Activated naive CD8-positive, alpha-beta T cell (primary cell): ENCODE results near the gene PIK3C2G.
"Not testable (repeated sequence)": the region's sequence is repeated elsewhere in the genome, so short reads cannot be mapped to it uniquely, and the experiment has no call there.

Experiments
- H3K27ac Mint-ChIP-seq: one replicate; pipeline ENCODE4 v1.8.0; 2021; ENCODE audit warnings: mixed read lengths
- H3K27me3 Mint-ChIP-seq: one replicate; pipeline ENCODE4 v1.8.0; 2021; ENCODE audit warnings: mixed read lengths
- H3K36me3 Mint-ChIP-seq: one replicate; pipeline ENCODE4 v1.8.0; 2021; ENCODE audit warnings: mixed read lengths
- H3K4me1 Mint-ChIP-seq: one replicate; pipeline ENCODE4 v1.8.0; 2021; ENCODE audit warnings: low read depth, mixed read lengths
- H3K4me3 Mint-ChIP-seq: one replicate; pipeline ENCODE4 v1.8.0; 2021; ENCODE audit warnings: mild to moderate bottlenecking, mixed read lengths
- H3K9me3 Mint-ChIP-seq: one replicate; pipeline ENCODE4 v1.8.0; 2021; ENCODE audit warnings: low read depth, mixed read lengths

PIK3C2G gene

DNA sequence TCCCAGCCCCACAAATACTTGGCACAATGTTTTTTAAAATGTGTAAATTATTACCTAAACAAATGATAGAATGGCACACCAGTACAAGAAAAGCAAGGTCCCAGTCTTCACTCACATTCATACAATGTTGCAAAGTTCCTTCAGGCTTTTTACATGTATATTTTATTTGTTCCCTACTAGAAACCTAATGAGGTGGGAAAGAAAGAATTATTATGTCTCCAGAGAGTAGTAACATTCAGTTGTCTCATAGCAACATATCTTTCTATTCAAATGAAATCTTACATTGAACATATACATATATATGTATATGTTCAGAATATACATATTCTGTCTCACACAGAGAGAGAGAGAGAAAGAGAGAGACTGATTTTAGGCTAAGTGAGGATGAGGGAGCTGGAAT, 391.3 kb downstream of the PIK3C2G start:
- Mint-ChIP-seq H3K4me1 (no peaks in the 10 kb centered on the region), H3K27ac (no peak overlapping the region), H3K4me3 (no peak overlapping the region), H3K9me3 (peaks cover 18% of the 10 kb centered on the region), H3K27me3 (no peaks in the 10 kb centered on the region), H3K36me3 (no peaks in the 10 kb centered on the region)

DNA sequence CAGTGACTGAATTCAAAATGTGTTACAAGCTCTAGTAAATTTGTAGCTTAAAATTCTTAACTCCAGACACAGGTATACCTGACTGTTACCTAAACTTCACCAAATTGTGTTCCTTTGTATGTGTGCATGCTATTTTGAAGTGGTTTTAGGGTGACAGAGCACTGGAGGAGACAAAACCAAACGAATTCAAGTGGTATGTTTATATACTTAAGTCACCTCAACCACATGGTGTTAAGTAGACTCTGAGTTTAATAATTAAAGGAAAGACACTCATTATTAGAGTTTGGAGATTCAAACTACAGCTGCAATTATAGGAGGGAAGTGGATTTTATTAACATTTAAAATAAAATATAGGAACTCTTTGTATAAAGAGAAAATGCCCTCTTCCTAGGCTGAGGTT, 392.1 kb downstream of the PIK3C2G start:
- Mint-ChIP-seq H3K27me3 (no peaks in the 10 kb centered on the region), H3K27ac (no peak overlapping the region), H3K36me3 (no peaks in the 10 kb centered on the region), H3K4me1 (no peaks in the 10 kb centered on the region), H3K4me3 (no peak overlapping the region), H3K9me3 (peaks cover 18% of the 10 kb centered on the region)

DNA sequence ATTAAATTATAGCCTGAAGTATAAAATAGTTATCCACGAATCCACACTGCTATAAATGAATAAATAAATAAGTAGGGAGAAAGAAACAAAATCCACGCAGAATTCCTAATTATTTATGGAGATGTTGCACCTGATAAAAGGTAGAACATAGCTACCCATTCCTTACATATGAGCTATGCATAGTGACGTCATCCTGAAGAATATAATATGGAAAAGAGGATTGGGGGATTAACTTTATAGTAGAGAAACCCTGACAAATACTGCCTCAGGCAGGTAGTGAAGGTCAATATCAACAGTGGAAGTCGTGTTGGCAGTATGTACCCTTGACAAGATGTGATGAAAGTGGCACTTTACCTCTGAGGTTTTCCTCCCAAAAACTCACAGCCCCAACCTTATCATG, 394.0 kb downstream of the PIK3C2G start:
- Mint-ChIP-seq H3K27me3 (no peaks in the 10 kb centered on the region), H3K27ac (no peak overlapping the region)

DNA sequence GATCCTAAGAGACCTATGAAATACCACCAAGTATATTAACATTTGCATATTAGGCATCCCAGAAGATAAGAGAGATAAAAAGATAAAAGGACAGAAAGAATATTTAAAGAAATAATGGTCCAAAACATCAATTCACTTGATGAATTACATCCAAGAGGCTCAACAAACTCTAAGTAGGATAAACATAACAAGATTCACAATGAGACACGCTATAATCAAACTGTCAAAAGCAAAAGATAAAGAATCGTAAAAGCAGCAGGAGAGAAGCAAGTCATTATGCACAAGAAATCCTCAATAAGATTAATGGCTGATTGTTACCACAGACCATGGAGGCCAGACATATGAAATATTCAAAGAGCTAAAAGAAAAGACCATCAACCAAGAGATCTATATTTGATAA, 396.9 kb downstream of the PIK3C2G start:
- Mint-ChIP-seq H3K27me3 (no peaks in the 10 kb centered on the region), H3K27ac (no peak overlapping the region), H3K4me1 (no peaks in the 10 kb centered on the region), H3K36me3 (no peaks in the 10 kb centered on the region), H3K9me3 (peaks cover 31% of the 10 kb centered on the region), H3K4me3 (no peak overlapping the region)

More for the DNA sequence above, 394.0 kb downstream of the PIK3C2G start:
- Mint-ChIP-seq H3K4me1 (no peaks in the 10 kb centered on the region), H3K9me3 (peaks cover 20% of the 10 kb centered on the region), H3K4me3 (no peak overlapping the region), H3K36me3 (no peaks in the 10 kb centered on the region)

DNA sequence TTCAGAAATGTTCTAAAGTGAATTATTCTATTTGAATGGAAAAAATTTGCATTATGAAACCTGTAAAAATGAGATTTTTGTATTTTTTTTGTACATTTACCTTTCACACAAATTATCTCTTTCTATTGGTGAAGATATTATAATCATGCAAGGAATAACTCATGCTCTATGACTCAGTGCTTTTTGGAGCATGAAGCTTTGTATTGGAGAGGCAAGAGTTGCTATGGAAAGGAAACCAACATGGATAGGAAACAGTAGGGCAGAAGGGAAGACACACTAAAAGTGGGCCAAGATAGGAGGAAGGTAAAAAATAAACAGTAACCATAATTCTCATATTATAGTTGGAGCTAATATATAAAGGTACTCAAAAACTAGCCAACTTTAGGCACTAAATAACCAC, 397.5 kb downstream of the PIK3C2G start:
- Mint-ChIP-seq H3K4me3 (no peak overlapping the region), H3K27me3 (no peaks in the 10 kb centered on the region), H3K27ac (no peak overlapping the region), H3K9me3 (peaks cover 30% of the 10 kb centered on the region), H3K4me1 (no peaks in the 10 kb centered on the region), H3K36me3 (no peaks in the 10 kb centered on the region)

DNA sequence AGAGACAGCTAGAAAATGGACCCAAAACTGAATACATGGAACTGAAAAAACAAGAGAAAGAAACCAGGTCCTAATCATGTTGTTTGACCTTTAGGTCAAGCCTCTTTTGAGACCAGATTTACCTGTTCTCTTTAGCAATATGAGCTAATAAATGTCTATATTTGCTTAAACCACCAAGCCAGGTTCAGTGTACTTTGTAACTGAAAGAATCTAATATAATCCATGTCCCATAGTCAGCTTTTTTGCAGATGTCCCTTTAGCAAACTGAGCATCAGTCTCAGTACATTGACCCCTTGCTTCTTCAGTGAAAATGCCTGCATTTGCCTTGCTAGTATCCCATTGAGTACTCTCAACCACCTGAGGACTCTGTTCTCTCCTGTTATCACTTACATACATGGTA, 414.8 kb downstream of the PIK3C2G start:
- H3K4me3 Mint-ChIP-seq = no peak overlapping the region
- no peaks in the 10 kb centered on the region for H3K27me3 Mint-ChIP-seq
- peaks cover 12% of the 10 kb centered on the region for H3K9me3 Mint-ChIP-seq
- H3K27ac Mint-ChIP-seq = no peak overlapping the region
- no peaks in the 10 kb centered on the region for H3K4me1 Mint-ChIP-seq
- no peaks in the 10 kb centered on the region for H3K36me3 Mint-ChIP-seq

DNA sequence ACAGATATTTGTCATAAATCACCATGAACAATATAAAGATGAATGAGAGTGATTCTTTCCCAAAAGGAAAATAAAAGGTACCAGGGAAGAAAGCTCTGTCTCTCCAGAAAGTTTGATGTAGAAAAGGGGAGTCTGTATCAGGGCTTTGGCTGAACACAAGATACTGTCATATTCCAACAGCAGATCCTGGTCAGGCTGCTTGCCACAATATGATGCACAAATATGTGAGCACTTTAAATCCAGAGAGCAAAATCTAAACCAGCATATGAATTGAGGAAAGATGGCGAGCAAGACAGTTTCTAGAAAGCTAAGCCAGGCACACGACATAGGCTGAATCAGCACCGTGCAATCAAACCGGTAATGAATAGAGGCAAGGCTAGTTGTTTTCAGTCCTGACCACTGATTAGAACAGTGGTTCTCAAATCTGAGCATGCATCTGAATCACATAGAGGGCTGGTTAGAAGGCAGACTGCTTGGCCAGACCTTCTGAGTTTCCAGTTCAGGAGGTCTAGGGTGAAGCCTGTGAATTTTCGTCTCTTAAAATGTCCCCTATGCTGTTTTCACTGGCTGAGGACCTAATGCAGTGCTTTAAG, 415.8 kb downstream of the PIK3C2G start:
- H3K36me3 Mint-ChIP-seq = no peaks in the 10 kb centered on the region
- peaks cover 12% of the 10 kb centered on the region for H3K9me3 Mint-ChIP-seq
- no peaks in the 10 kb centered on the region for H3K4me1 Mint-ChIP-seq
- no peak overlapping the region for H3K4me3 Mint-ChIP-seq
- H3K27me3 Mint-ChIP-seq = no peaks in the 10 kb centered on the region
- no peak overlapping the region for H3K27ac Mint-ChIP-seq

DNA sequence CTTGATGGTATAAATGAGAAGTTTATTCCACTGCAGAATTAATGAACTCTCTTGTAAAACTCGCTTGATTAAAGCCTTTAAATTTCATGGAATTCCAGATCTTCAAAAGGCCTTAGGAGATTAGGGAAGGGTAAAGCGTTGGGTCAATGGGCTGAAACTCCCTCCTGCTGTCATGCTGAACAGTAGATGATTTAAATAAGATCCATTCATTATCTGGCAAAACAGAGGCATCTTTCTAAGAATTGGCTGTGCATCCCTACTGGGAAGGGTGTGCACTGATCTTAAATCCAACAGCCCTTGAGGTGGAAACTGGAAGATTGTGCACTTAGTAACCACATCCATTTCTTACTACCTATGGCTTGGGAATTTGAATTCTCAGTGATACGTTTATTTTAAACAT, 420.5 kb downstream of the PIK3C2G start:
- Mint-ChIP-seq H3K4me3 (no peak overlapping the region), H3K4me1 (no peaks in the 10 kb centered on the region), H3K9me3 (peaks cover 6% of the 10 kb centered on the region), H3K27me3 (no peaks in the 10 kb centered on the region), H3K27ac (no peak overlapping the region), H3K36me3 (no peaks in the 10 kb centered on the region)

DNA sequence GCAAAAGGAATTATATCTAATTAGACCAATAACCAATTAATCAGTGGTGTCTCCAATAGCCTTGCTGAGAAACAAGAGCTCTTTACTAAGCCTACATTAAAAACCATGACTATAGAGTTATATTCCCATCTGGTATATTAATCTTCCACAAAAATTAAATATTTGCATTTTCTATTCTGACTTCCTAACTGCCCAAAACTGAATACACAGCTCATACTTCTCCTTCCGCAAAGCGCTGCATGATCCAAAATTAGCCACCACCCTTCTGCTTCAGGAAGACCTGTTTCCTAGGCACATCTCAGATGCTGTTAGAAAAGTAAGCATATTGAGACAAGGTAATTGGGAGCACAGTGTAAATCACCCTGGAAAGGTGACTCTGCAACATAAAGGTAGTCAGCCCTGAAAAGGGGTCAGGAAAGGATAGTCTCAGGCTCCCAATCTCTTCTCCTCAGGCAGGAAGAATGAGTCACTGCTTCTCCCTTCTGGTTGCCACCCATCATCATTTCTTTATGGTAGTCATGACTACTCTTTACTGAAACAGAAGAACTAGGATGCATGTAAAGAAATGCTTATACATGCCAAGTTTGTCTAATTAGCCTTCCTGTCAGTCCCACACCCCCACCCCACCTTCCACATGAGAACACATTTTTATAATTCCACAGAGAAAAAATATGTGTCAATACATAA, 422.2 kb downstream of the PIK3C2G start:
- Mint-ChIP-seq H3K9me3 (peaks cover 3% of the 10 kb centered on the region), H3K36me3 (no peaks in the 10 kb centered on the region), H3K27me3 (no peaks in the 10 kb centered on the region), H3K27ac (no peak overlapping the region), H3K4me3 (no peak overlapping the region), H3K4me1 (no peaks in the 10 kb centered on the region)

DNA sequence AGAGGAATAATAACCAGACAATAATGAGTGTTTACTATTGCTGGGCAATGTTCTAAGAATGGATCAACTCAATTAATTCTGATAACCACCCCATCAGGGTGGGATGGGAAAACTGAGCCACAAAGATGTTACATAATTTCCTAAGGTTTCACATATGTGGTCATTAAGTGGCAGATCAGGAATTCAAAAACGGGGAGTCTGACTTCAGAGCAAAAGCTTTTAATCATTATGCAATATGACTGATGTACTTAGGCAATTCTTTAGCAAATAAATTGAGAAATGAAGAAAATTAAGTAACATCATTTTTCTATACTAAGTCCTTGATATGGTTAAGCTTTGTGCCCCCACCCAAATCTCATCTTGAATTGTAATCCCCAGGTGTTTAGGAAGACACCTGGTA, 423.1 kb downstream of the PIK3C2G start:
- H3K27ac Mint-ChIP-seq = no peak overlapping the region
- no peaks in the 10 kb centered on the region for H3K36me3 Mint-ChIP-seq
- no peak overlapping the region for H3K4me3 Mint-ChIP-seq
- H3K9me3 Mint-ChIP-seq = peaks cover 3% of the 10 kb centered on the region
- H3K4me1 Mint-ChIP-seq = no peaks in the 10 kb centered on the region
- H3K27me3 Mint-ChIP-seq = no peaks in the 10 kb centered on the region

DNA sequence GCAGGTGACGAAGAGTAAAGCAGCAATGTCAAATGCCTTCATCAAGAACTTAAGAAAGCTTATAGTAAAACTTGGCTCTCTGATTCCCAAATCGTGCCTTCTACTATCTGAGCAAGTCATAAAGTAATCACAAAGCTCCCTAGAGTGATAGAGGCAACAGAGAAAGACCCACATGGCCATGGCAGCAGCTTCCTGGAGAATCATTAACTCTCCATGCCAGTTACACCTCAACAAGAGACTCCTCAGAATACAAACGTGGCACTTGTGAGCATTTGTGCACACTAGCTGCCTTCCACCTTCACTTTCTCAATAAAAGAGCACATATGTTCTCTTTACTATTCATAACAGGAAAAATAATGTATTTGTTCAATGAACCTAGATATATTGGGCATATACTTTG, 428.5 kb downstream of the PIK3C2G start:
- Mint-ChIP-seq H3K27me3 (no peaks in the 10 kb centered on the region), H3K9me3 (no peaks in the 10 kb centered on the region), H3K4me1 (no peaks in the 10 kb centered on the region), H3K36me3 (no peaks in the 10 kb centered on the region), H3K4me3 (no peak overlapping the region), H3K27ac (no peak overlapping the region)

DNA sequence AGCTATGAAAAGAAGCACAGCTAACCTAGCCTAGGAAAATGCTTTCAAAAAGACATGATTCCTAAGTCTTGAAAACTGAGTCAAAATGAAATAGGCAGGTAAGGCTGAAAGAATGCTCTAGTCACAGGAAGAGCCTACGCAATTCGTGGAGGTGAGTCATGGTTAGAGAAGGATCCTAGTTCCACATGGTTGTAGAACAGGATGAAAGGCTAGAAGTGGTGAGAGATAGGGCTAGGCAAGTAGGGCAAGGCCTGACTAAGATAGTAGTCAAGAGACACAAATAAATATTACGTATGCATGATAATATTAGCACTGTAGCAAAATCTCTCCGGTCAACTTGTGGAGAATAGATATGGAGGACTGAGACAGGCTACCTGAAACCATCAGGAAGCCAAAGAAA, 429.3 kb downstream of the PIK3C2G start:
- Mint-ChIP-seq H3K27me3 (no peaks in the 10 kb centered on the region), H3K36me3 (no peaks in the 10 kb centered on the region), H3K27ac (no peak overlapping the region), H3K9me3 (no peaks in the 10 kb centered on the region), H3K4me1 (no peaks in the 10 kb centered on the region), H3K4me3 (no peak overlapping the region)

DNA sequence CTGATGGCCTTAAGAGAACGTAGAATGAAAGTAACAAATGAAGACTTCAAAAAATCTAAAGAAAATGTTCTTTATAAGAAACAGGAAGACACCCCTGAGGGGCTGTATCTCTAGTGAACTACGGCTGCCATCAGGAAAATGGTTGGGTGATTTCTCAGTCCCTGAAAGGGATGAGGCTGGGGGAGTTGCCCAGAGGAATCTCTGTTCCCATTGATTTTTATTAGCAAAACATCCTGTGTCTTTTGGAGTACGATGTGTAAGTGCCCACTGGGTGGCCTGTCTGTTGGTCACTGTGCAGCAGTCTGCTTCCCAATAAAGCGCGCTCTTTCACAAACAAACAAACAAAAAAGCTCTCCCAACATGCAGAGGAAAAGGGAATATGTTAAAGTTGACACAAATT, 432.7 kb downstream of the PIK3C2G start:
- not testable (repeated sequence) for H3K4me1 Mint-ChIP-seq, H3K4me3 Mint-ChIP-seq, H3K27ac Mint-ChIP-seq, H3K27me3 Mint-ChIP-seq, H3K36me3 Mint-ChIP-seq, H3K9me3 Mint-ChIP-seq

DNA sequence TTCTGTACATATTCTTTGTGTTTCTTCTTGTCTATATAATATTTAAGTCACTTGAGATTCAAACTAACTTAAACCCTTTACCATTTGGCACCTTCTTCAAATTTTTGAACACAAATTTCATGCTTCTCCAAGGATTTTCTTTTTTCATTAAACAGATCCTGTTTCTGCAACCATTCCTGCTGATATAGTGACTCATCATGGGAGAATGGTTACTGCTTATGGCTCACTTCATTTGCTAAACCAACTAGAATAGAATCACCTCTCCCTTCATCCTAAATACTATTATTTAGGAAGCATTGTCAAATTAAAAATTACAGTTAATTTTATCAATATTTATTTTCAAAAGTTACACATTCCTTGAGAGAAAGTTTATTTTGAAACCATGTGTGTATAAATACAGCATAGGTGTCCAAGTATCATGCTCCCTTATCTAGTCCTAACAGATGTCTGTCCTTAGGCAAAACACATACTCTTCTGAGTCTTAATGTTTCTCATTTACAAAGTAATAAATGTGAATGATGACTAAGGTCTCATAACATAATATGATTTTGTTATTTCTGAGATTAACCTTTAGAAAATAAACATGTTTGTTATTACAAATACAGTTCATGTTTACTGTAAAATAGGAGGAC, 435.8 kb downstream of the PIK3C2G start:
- no peaks in the 10 kb centered on the region for H3K36me3 Mint-ChIP-seq
- no peak overlapping the region for H3K27ac Mint-ChIP-seq
- no peaks in the 10 kb centered on the region for H3K27me3 Mint-ChIP-seq
- H3K4me3 Mint-ChIP-seq = no peak overlapping the region
- no peaks in the 10 kb centered on the region for H3K9me3 Mint-ChIP-seq
- H3K4me1 Mint-ChIP-seq = no peaks in the 10 kb centered on the region
